ENCODE results near the gene CDH13. TPM values are rescaled to one million over a fixed set of nuclear protein-coding genes. Genes with fewer than 3 reads are reported as not detected.
"Not testable (repeated sequence)": the region's sequence is repeated elsewhere in the genome, so short reads cannot be mapped to it uniquely, and the experiment has no call there.

The CDH13 gene
- total and polyA plus RNA-seq, 2 experiments from 2014 or later: 1.2 to 1.5 TPM

DNA sequence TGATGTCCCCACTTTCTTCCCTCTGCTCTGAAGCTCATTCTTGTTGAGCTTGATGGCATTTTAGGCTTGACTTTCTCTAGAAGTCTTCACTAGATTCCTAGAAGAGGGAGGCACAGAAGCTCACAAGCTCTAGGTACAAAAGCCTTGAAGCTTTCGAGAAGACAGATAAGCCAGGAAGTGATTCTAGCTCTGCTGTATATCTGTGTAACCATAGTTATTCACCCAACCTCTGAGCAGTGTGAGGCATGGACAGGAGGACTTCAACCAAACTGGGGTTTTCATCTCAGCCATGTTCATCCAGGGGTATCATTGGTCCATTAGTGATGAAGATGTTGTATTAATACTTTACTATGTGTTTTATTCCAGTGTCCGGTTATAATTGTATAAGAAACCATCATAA is 299.7 kb downstream of the CDH13 start:
- Histone ChIP-seq H3K9me2 (replicated peaks; ENCODE audit: insufficient read depth) (no peaks in the 10 kb centered on the region), H3K4me3 (no peak overlapping the region), H3K9me3 (ENCODE audit: low read depth) (no peaks in the 10 kb centered on the region), H3K79me2 (no peaks in the 10 kb centered on the region), H3K4me2 (no peak overlapping the region), H2AFZ (no peak overlapping the region), H3K36me3 (replicated peaks; ENCODE audit: insufficient read depth, low read depth) (no peaks in the 10 kb centered on the region), H3K27me3 (no peaks in the 10 kb centered on the region), H3K4me1 (ENCODE audit: insufficient read depth) (no peaks in the 10 kb centered on the region), H3K27ac (no peak overlapping the region), H4K20me1 (ENCODE audit: insufficient read depth, poor library complexity, severe bottlenecking) (no peaks in the 10 kb centered on the region)
- DNase-seq (ENCODE audit: low spot score): no peak
- TF ChIP-seq EZH2phosphoT487 (IDR thresholded peaks at IDR 0.05; ENCODE audit: low read depth, severe bottlenecking, unreplicated experiment): no peak
- TF ChIP-seq, protein P1, sequence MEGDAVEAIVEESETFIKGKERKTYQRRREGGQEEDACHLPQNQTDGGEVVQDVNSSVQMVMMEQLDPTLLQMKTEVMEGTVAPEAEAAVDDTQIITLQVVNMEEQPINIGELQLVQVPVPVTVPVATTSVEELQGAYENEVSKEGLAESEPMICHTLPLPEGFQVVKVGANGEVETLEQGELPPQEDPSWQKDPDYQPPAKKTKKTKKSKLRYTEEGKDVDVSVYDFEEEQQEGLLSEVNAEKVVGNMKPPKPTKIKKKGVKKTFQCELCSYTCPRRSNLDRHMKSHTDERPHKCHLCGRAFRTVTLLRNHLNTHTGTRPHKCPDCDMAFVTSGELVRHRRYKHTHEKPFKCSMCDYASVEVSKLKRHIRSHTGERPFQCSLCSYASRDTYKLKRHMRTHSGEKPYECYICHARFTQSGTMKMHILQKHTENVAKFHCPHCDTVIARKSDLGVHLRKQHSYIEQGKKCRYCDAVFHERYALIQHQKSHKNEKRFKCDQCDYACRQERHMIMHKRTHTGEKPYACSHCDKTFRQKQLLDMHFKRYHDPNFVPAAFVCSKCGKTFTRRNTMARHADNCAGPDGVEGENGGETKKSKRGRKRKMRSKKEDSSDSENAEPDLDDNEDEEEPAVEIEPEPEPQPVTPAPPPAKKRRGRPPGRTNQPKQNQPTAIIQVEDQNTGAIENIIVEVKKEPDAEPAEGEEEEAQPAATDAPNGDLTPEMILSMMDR (IDR thresholded peaks at IDR 0.05; ENCODE audit: poor library complexity): no peak
- TF ChIP-seq EZH2 (IDR thresholded peaks at IDR 0.05; ENCODE audit: borderline replicate concordance): no peak
- WGBS (ENCODE audit: low lambda C conversion rate, missing lambda C conversion rate): 80% methylated on average over 2 of the region's 2 CpGs

DNA sequence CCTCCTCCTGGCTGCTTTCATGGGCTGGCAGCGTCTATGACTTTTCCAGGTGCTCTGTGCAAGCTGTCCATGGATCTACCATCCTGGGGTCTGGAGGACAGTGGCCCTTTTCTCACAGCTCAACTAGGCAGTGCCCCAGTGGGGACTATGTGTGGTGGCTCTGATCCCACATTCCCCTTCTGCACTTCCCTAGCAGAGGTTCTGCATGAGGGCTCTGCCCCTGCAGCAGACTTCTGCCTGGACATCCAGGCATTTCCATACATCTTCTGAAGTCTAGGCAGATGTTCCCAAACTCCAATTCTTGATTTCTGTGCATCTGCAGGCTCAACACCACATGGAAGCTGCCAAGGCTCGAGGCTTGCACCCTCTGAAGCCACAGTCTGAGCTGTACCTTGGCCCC is 307.2 kb downstream of the CDH13 start:
- not testable (repeated sequence) for DNase-seq (ENCODE audit: low spot score); H3K79me2 ChIP-seq; H3K9me2 ChIP-seq (replicated peaks; ENCODE audit: insufficient read depth); H3K27ac ChIP-seq; H4K20me1 ChIP-seq (ENCODE audit: insufficient read depth, poor library complexity, severe bottlenecking); H3K9me3 ChIP-seq (ENCODE audit: low read depth); H3K4me1 ChIP-seq (ENCODE audit: insufficient read depth); H3K4me2 ChIP-seq; H2AFZ ChIP-seq; H3K4me3 ChIP-seq; H3K36me3 ChIP-seq (replicated peaks; ENCODE audit: insufficient read depth, low read depth); H3K27me3 ChIP-seq
- WGBS (ENCODE audit: low lambda C conversion rate, missing lambda C conversion rate): 87% methylated on average over 2 of the region's 2 CpGs

DNA sequence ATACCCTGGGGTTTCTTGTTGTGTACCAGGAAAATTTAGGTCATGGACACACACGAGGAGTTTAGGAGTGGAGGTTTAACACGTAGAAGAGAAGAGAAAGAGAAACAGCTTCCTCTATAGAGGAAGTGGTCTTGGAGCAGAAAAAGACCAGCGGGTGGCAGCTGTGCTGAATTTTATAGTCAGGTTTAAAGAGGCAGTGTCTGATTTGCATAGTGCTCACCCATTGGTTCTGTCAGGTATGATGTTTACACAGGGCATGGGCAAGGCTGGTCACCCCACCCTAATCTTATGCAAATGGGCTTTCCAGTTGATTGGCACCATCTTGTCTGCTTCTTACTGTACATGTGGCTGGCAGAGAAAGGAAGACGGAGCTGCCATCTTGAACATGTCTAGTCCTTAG is 309.0 kb downstream of the CDH13 start:
- H3K27ac ChIP-seq: no peak overlapping the region
- no peaks in the 10 kb centered on the region for H4K20me1 ChIP-seq (ENCODE audit: insufficient read depth, poor library complexity, severe bottlenecking)
- H3K36me3 ChIP-seq (replicated peaks; ENCODE audit: insufficient read depth, low read depth): no peaks in the 10 kb centered on the region
- H3K9me2 ChIP-seq (replicated peaks; ENCODE audit: insufficient read depth): no peaks in the 10 kb centered on the region
- H3K9me3 ChIP-seq (ENCODE audit: low read depth): no peaks in the 10 kb centered on the region
- H3K27me3 ChIP-seq: no peaks in the 10 kb centered on the region
- H3K4me1 ChIP-seq (ENCODE audit: insufficient read depth): no peaks in the 10 kb centered on the region
- no peak overlapping the region for H2AFZ ChIP-seq
- TF ChIP-seq, protein P1 (IDR thresholded peaks at IDR 0.05; ENCODE audit: poor library complexity): no peak
- TF ChIP-seq EZH2 (IDR thresholded peaks at IDR 0.05; ENCODE audit: borderline replicate concordance): no peak
- no peak for TF ChIP-seq EZH2phosphoT487 (IDR thresholded peaks at IDR 0.05; ENCODE audit: low read depth, severe bottlenecking, unreplicated experiment)
- no peak overlapping the region for H3K4me2 ChIP-seq
- no peaks in the 10 kb centered on the region for H3K79me2 ChIP-seq
- WGBS (ENCODE audit: low lambda C conversion rate, missing lambda C conversion rate): 83% methylated on average over 4 of the region's 4 CpGs
- no peak for DNase-seq (ENCODE audit: low spot score)
- H3K4me3 ChIP-seq: no peak overlapping the region

DNA sequence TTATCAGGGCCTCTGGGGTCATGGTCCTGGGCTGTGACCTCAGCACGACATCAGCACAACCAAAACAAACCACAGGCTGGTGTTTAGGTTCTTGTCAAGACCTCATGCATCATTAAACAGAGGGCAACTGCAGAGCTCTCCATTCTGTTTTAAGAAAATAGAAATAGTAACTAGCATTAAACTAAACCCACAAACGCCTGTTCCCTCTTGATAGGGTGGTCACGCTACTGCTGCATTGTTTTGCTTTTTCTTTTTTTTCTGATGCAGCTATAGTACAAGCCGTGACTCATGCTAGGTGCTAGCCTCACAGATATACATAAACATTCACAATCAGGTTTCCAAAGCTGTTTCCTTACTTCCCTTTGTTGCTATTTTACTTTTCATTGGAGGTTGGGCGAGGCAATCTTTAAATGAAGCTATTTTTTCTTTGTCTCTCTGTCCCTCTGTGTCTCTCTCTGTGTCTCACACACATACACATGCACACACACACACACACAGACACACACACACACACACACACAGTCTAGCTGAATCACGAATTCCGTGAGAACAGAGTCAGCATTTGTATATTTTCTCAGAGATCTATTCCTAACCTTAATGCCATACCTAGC is 310.3 kb downstream of the CDH13 start:
- Histone ChIP-seq H4K20me1 (ENCODE audit: insufficient read depth, poor library complexity, severe bottlenecking) (no peaks in the 10 kb centered on the region), H3K9me3 (ENCODE audit: low read depth) (no peaks in the 10 kb centered on the region), H3K27ac (no peak overlapping the region), H3K4me3 (no peak overlapping the region), H3K4me2 (no peak overlapping the region), H3K79me2 (no peaks in the 10 kb centered on the region), H3K27me3 (no peaks in the 10 kb centered on the region), H3K4me1 (ENCODE audit: insufficient read depth) (no peaks in the 10 kb centered on the region), H3K9me2 (replicated peaks; ENCODE audit: insufficient read depth) (no peaks in the 10 kb centered on the region), H2AFZ (no peak overlapping the region), H3K36me3 (replicated peaks; ENCODE audit: insufficient read depth, low read depth) (no peaks in the 10 kb centered on the region)
- TF ChIP-seq, protein P1 (IDR thresholded peaks at IDR 0.05; ENCODE audit: poor library complexity): no peak
- TF ChIP-seq EZH2 (IDR thresholded peaks at IDR 0.05; ENCODE audit: borderline replicate concordance) (no peak), EZH2phosphoT487 (IDR thresholded peaks at IDR 0.05; ENCODE audit: low read depth, severe bottlenecking, unreplicated experiment) (no peak)
- no peak for DNase-seq (ENCODE audit: low spot score)
- WGBS (ENCODE audit: low lambda C conversion rate, missing lambda C conversion rate): 72% methylated on average over 7 of the region's 7 CpGs

Data from hepatocyte (in vitro differentiated cells).